ENCODE measurements around the gene CCDC43.

GRCh38 chr17:44733753-44734152 lies 44.2 kb upstream of the CCDC43 start:
- no peak for TF ChIP-seq EZH2phosphoT487 (conservative IDR thresholded peaks at IDR 0.05; ENCODE audit: low read length)
- TF ChIP-seq, protein P1, sequence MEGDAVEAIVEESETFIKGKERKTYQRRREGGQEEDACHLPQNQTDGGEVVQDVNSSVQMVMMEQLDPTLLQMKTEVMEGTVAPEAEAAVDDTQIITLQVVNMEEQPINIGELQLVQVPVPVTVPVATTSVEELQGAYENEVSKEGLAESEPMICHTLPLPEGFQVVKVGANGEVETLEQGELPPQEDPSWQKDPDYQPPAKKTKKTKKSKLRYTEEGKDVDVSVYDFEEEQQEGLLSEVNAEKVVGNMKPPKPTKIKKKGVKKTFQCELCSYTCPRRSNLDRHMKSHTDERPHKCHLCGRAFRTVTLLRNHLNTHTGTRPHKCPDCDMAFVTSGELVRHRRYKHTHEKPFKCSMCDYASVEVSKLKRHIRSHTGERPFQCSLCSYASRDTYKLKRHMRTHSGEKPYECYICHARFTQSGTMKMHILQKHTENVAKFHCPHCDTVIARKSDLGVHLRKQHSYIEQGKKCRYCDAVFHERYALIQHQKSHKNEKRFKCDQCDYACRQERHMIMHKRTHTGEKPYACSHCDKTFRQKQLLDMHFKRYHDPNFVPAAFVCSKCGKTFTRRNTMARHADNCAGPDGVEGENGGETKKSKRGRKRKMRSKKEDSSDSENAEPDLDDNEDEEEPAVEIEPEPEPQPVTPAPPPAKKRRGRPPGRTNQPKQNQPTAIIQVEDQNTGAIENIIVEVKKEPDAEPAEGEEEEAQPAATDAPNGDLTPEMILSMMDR (IDR thresholded peaks at IDR 0.05; ENCODE audit: insufficient read depth, low read length, poor library complexity, severe bottlenecking) = no peak
